PFSK-1 (cell line): Measurements from ENCODE around the gene IPCEF1.

ENCODE experiments used
- FOXP2 ChIP-seq: optimal IDR thresholded peaks from 2 replicates; pipeline ENCODE3; 2011; ENCODE audit warnings: borderline replicate concordance, control low read depth, inconsistent platforms; ENCODE audit not compliant: insufficient read depth; ENCODE audit errors: extremely low read length, extremely low read depth
- POLR2AphosphoS5 ChIP-seq: IDR thresholded peaks from 2 replicates; pipeline ENCODE4 v1.6.1; 2012; ENCODE audit warnings: low read depth, mild to moderate bottlenecking, control low read depth, low read length, moderate library complexity
- REST ChIP-seq, 2 experiments: IDR thresholded peaks; 2 replicates each; pipeline versions ENCODE4 v1.6.1 to v1.8.0; 2011 to 2012; ENCODE audit warnings: low read depth in 2 of 2, low read length in 2 of 2, control low read depth in 1 of 2, inconsistent platforms in 1 of 2, mild to moderate bottlenecking in 1 of 2, moderate library complexity in 1 of 2; ENCODE audit not compliant: insufficient read depth in 1 of 2
- SIN3A ChIP-seq: IDR thresholded peaks from 2 replicates; pipeline ENCODE4 v1.6.1; 2012; ENCODE audit warnings: mild to moderate bottlenecking, low read length, moderate library complexity, borderline replicate concordance; ENCODE audit not compliant: insufficient read depth
- TAF1 ChIP-seq: IDR thresholded peaks from 2 replicates; pipeline ENCODE4 v1.6.1; 2012; ENCODE audit warnings: low read length, control low read depth, borderline replicate concordance; ENCODE audit not compliant: insufficient read depth

- TF ChIP-seq TAF1: no peak
- TF ChIP-seq SIN3A: no peak
- TF ChIP-seq REST (IDR thresholded peaks at IDR 0.05; ENCODE audit: insufficient read depth in 1 of 2, low read depth in 2 of 2, low read length in 2 of 2): no peak
- TF ChIP-seq POLR2AphosphoS5: no peak
- no peak for TF ChIP-seq FOXP2
These were observed 137.4 kb downstream of the IPCEF1 start for GRCh38 chr6:154219250-154219649.
